Measurements from ENCODE around the gene ZFP37. TPM values are rescaled to one million over a fixed set of nuclear protein-coding genes. Genes with fewer than 3 reads are reported as not detected.

The ZFP37 gene
- total RNA-seq, 2 experiments from 2014 or later, result 1.5 to 1.6 TPM

GRCh38 chr9:113042884-113043657, 13.5 kb downstream of the ZFP37 start:
- Mint-ChIP-seq H3K4me3 (no peak overlapping the region), H3K36me3 (ENCODE audit: low read depth) (peaks cover 53% of the 10 kb centered on the region), H3K4me1 (ENCODE audit: low read depth) (no peaks in the 10 kb centered on the region), H3K27ac (no peak overlapping the region), H3K9me3 (peaks cover 64% of the 10 kb centered on the region), H3K27me3 (ENCODE audit: low read depth) (no peaks in the 10 kb centered on the region)
- intact Hi-C loops (cut with micrococcal nuclease), result no loop called here
- CTCF ChIA-PET, result interaction anchor here (1.5 to 1.6 kb wide), 2 partner anchors 9 to 69 kb away, joined by 4 to 5 read pairs; no protein-coding TSS in a partner anchor
- DNase-seq, result no peak

GRCh38 chr9:113026200-113026599, 30.3 kb downstream of the ZFP37 start:
- H3K4me1 Mint-ChIP-seq (ENCODE audit: low read depth), result no peaks in the 10 kb centered on the region
- CTCF ChIA-PET, result interaction anchor here (0.6 kb wide), 1 partner anchor 1498 kb away, joined by 3 read pairs; no protein-coding TSS in a partner anchor
- no peak for DNase-seq
- H3K4me3 Mint-ChIP-seq, result no peak overlapping the region
- no peak overlapping the region for H3K27ac Mint-ChIP-seq
- H3K27me3 Mint-ChIP-seq (ENCODE audit: low read depth), result no peaks in the 10 kb centered on the region
- peaks cover 2% of the 10 kb centered on the region for H3K36me3 Mint-ChIP-seq (ENCODE audit: low read depth)
- H3K9me3 Mint-ChIP-seq, result peaks cover 36% of the 10 kb centered on the region
- intact Hi-C loops (cut with micrococcal nuclease), result no loop called here

DNA sequence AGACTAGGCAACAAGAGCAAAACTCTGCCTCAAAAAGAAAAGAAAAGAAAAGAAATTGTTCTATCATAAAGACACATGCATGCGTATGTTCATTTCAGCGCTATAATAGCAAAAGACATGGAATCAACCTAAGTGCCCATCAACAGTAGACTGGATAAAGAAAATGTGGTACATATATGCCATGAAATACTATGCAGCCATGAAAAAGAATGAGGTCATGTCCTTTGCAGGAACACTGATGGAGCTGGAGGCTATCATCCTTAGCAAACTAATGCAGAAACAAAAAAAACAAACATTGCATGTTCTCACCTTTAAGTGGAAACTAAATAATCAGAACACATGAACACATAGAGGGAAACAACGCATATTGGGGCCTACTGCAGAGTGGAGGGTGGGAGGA, 38.3 kb downstream of the ZFP37 start:
- DNase-seq, result no peak
- H3K36me3 Mint-ChIP-seq (ENCODE audit: low read depth), result peaks cover 3% of the 10 kb centered on the region
- CTCF ChIA-PET, result no interaction called here
- peaks cover 36% of the 10 kb centered on the region for H3K9me3 Mint-ChIP-seq
- H3K27ac Mint-ChIP-seq, result no peak overlapping the region
- H3K4me3 Mint-ChIP-seq, result no peak overlapping the region
- intact Hi-C loops (cut with micrococcal nuclease), result no loop called here
- peaks cover 8% of the 10 kb centered on the region for H3K27me3 Mint-ChIP-seq (ENCODE audit: low read depth)
- no peaks in the 10 kb centered on the region for H3K4me1 Mint-ChIP-seq (ENCODE audit: low read depth)

DNA sequence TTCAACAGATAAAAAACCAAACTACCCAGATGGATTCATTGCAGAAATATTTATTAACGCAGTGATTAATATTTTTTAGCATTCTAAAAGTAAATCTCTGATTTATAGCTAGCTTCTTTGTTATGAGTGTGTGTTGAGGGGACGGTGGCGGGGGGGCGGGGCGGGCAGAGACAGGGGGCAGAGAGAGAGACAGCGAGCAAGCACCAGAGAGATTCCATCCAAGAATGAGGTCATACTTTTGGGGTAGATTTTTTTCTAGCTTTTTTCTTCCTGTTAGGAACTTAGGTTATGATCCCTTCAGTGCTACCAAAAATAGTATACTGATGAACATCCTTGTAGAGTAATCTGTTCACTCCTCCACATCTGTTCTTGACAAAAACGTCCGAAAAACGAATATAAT, 44.0 kb downstream of the ZFP37 start:
- Mint-ChIP-seq H3K36me3 (ENCODE audit: low read depth) (peaks cover 2% of the 10 kb centered on the region), H3K27me3 (ENCODE audit: low read depth) (peaks cover 22% of the 10 kb centered on the region), H3K4me1 (ENCODE audit: low read depth) (peaks cover 3% of the 10 kb centered on the region), H3K9me3 (peaks cover 23% of the 10 kb centered on the region), H3K27ac (no peak overlapping the region), H3K4me3 (no peak overlapping the region)
- intact Hi-C loops (cut with micrococcal nuclease), result no loop called here
- no peak for DNase-seq
- CTCF ChIA-PET, result no interaction called here

GRCh38 chr9:113011911-113012381, 44.6 kb downstream of the ZFP37 start, which contains the start of gene ZNF883:
Gene ZNF883 (minus strand): TSS chr9:113012192.
- Mint-ChIP-seq H3K27me3 (ENCODE audit: low read depth) (peaks cover 22% of the 10 kb centered on the region), H3K4me3 (peak within 1 kb of the TSS; percentile 58), H3K4me1 (ENCODE audit: low read depth) (peaks cover 3% of the 10 kb centered on the region), H3K9me3 (peaks cover 27% of the 10 kb centered on the region), H3K36me3 (ENCODE audit: low read depth) (peaks cover 2% of the 10 kb centered on the region), H3K27ac (no peak within 1 kb of the TSS)
- DNase-seq, result peak; percentile 37
- intact Hi-C loops (cut with micrococcal nuclease), result no loop called here
- CTCF ChIA-PET, result no interaction called here

DNA sequence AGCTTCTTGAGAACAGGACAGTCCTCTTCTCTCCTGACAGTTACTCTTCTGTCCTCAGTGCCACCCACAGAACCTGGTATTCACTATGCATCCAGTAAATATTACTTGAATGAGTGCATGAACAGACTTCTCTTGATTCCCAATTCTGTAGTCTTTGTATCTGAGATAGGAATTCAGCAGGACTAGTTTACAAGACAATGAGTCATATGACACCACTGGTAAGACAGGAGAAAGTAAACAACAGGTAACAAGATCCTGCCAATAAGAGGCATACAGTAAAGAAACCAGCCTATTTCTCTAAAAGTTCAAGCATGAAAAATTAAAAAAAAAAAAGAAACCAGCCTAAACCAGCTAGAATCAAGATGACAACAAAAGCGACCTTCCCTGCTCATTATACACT, 50.7 kb downstream of the ZFP37 start:
- Mint-ChIP-seq H3K4me3 (no peak overlapping the region), H3K4me1 (ENCODE audit: low read depth) (no peaks in the 10 kb centered on the region), H3K27ac (no peak overlapping the region), H3K9me3 (peaks cover 34% of the 10 kb centered on the region), H3K36me3 (ENCODE audit: low read depth) (peaks cover 2% of the 10 kb centered on the region), H3K27me3 (ENCODE audit: low read depth) (peaks cover 4% of the 10 kb centered on the region)
- intact Hi-C loops (cut with micrococcal nuclease), result no loop called here
- CTCF ChIA-PET, result no interaction called here
- no peak for DNase-seq

DNA sequence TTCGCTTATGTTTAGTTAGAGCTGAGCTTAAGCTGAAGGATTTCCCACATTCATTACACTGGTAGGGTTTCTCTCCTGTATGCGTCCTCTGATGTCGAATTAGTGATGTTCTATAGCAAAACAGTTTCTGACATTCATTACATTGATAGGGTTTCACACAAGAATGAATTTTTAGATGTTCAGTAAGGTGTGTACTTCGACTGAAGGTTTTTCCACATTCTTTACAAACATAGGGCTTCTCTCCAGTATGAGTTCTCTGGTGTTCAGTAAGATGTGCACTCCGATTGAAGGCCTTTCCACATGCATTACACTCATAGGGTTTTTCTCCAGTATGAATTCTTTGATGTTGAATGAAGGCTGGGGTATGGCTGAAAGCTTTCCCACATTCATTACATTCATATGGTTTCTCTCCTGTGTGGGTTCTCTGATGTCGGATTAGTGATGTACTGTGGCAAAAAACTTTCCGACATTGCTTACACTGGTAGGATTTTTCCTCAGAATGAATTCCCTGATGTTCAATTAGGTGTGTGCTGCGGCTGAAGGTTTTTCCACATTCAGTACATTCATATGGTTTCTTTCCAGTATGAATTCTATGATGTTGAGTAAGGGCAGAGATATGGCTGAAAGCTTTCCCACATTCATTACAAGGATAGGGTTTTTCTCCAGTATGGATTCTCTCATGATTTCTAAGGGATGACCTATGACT, 59.1 kb downstream of the ZFP37 start:
- CTCF ChIA-PET, result no interaction called here
- no peaks in the 10 kb centered on the region for H3K27me3 Mint-ChIP-seq (ENCODE audit: low read depth)
- intact Hi-C loops (cut with micrococcal nuclease), result no loop called here
- H3K9me3 Mint-ChIP-seq, result peaks cover 49% of the 10 kb centered on the region
- DNase-seq, result no peak
- H3K27ac Mint-ChIP-seq, result no peak overlapping the region
- peaks cover 29% of the 10 kb centered on the region for H3K36me3 Mint-ChIP-seq (ENCODE audit: low read depth)
- no peaks in the 10 kb centered on the region for H3K4me1 Mint-ChIP-seq (ENCODE audit: low read depth)
- H3K4me3 Mint-ChIP-seq, result no peak overlapping the region

Other genes with a start within 250 kb of the ZFP37 start
- gene SLC46A2, start 165.8 kb downstream of the ZFP37 start, total RNA-seq, result not detected
- gene ZNF883, start 44.5 kb downstream of the ZFP37 start, total RNA-seq, result under 1 TPM; 0.44 to 0.60 TPM
- 1 to 10 TPM; 1.2 to 1.7 TPM for gene SLC31A2, start 94.3 kb upstream of the ZFP37 start, total RNA-seq
- 10 to 100 TPM; 14.7 to 15.8 TPM for gene FKBP15, start 164.6 kb upstream of the ZFP37 start, total RNA-seq
- gene SLC31A1, start 164.8 kb upstream of the ZFP37 start, total RNA-seq, result 1 to 10 TPM; 8.1 to 8.2 TPM
- gene CDC26, start 218.8 kb upstream of the ZFP37 start, total RNA-seq, result 10 to 100 TPM; 36.3 to 38.1 TPM
- 10 to 100 TPM; 39.9 to 44.3 TPM for gene PRPF4, start 218.9 kb upstream of the ZFP37 start, total RNA-seq
- gene RNF183, start 246.7 kb upstream of the ZFP37 start, total RNA-seq, result not detected